SIG-M5 treated with dmso at 0.1 percent for 504 hours (cell line): ENCODE results near the gene SLC28A1.
"Not testable (repeated sequence)": the region's sequence is repeated elsewhere in the genome, so short reads cannot be mapped to it uniquely, and the experiment has no call there.

Experiments used
- DNase-seq: peaks from one replicate; lab custom pipeline; 2025; ENCODE audit not compliant: unreplicated experiment; lab: John Stamatoyannopoulos, UW

SLC28A1 gene

DNA sequence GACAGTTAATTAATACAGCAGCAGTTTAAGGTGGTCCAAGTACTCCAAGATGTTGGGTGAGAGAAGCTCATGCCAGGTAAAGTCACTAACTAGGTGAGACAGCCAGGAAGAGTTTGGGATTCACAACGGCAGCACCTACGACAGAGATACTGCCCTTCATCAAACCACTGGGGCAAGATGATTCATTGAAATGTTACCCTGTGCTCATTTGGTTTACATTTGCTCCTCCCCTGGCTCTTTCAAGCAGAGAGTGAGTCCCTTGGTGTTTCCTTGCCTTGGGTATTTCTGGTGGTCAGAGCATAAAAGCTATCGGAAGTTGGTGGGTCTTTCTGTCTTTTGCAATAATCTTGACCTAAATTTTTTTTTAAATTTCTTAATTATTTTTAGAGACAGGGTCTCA lies 77.2 kb downstream of the SLC28A1 start:
- DNase-seq: no peak

DNA sequence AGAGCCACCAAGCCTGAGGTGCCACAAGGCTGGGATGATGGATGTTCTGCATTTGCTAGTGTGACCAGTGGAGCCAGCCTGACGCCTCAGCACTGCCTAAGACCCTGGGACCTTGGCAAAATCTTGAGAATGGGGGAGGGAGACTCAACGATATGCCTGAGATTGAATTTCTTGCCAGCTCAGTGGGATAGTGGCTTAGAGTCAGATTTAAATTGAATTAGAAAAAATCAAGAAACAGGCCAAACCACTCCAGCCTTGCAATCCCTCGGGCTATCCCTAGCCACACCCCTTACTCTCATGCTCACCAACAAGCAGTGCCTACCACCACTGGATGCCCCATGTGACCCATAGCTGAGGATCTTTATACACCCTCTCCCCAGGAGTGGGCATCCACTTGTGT lies 78.5 kb downstream of the SLC28A1 start:
- DNase-seq: peak; percentile 22

DNA sequence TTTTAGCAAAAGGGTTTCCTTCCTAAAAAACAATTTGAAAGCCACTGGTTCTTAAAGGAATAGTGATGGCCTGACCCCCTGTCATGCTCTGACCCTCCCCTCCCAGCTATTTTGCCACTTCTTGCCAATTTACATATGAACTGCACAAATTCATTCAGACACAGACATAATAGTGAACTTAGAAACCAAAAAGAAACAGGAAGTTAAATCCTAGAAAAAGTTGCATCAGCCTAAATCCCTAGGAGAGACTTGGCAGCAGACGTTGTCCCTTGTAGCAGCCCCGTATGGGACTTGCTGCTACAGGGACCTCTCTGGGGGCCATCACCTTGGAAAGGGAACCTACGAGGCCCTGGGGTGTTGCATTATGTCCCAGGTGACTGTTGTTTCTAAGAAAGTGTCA lies 82.9 kb downstream of the SLC28A1 start:
- DNase-seq: peak; percentile 18

DNA sequence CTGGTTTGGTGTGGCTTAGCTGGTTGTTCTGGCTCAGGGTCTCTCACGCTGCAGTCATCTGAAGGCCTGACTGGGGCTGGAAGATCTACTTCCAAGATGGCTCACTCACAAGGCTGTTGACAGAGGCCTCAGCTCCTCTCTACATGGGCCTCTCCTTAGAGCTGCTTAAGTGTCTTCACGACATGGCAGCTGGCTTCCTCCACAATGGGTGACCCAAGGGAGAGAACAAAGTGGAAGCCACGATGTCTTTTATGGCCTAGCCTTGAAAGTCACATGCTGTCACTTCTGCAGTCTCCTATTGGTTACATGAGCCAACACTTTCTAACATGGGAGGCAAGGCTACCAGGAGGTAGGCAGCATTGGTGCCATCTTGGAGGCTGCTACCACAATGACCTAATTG lies 83.8 kb downstream of the SLC28A1 start:
- DNase-seq: no peak

DNA sequence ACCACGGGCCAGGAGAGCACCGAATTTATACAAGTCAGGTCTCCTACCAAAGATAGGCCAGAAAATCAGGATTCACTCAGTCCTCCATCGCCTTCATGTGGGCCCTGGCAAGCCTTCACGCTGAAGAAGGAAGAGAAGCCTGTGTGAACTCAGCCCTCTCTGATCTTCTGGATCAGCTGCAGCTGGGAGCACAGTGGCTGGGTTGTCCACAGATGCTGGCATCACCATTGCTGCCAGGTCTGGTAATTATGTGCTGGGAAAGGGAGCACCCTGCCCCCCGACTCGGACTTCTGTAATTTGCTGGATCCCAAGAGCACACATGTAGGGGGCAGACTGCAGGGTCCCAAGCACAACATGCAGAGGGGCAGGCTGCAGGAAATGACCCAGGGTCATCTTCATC lies 84.8 kb downstream of the SLC28A1 start:
- DNase-seq: no peak

DNA sequence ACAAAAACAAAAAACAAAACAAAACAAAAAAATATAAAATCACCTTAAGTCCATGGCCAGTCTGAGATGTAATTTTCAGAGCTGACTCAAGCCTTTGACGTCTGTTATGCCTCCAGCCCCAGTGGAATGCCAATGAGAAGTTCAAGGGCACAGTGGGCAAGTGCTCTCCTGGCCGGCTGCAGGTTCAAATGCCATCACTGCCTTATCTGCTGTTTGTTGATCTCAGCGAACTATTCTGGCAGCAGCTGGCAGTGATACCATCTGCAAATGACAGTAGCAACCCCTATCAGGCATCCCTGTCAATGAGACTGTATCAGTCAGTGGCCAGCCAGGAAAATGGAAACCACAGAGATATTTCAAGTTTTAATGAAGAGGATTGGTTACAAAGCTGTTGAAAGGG lies 86.4 kb downstream of the SLC28A1 start:
- no peak for DNase-seq

DNA sequence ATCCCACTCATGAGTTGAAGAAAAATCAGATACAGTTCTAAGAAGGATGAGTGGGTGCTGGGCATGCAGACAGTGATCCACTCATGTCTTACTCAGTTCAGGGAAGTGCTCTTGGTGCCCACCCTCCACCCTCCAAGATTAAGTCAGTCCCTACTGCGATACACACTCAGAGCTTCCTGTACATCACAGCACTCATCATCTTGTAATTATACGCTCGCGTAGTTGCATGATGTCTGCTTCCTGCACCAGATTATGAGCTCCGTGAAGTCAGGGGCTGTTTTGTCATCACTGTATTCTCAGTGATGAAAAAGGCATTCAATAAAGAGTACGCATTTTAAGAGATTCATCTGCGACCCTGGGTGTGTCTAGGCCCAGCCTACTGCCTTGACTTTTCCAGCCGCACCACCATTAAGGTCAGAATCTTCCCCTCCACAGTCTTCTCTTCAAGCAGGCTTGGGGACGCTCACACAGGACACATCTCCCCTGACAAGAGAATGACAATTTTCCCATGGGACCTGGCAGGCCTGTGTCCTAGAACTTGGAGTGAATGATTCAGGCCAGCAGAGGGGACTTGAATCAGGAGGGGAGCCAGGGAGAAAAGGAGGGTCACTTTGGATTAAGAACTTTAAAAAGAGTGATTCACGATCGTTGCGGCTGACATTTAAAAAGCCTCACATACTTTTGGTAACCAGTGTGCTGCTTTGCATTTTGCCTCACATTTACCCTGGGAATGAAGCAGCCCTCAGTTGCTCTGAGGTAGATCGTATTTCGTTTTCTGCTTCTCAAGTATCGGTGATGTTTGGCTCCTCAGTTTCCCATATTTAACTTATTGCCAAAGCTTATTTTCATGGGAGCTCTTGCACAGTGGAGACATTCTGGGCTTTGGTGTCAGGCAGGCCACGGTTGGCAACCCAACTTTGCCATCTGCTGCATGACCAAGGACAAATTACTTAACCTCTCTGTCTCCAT lies 89.3 kb downstream of the SLC28A1 start:
- no peak for DNase-seq

- DNase-seq: no peak
Measured at GRCh38 chr15:84975871-84976351, 91.4 kb downstream of the SLC28A1 start.

- DNase-seq: no peak
Measured at GRCh38 chr15:84976746-84977345, 92.4 kb downstream of the SLC28A1 start.

DNA sequence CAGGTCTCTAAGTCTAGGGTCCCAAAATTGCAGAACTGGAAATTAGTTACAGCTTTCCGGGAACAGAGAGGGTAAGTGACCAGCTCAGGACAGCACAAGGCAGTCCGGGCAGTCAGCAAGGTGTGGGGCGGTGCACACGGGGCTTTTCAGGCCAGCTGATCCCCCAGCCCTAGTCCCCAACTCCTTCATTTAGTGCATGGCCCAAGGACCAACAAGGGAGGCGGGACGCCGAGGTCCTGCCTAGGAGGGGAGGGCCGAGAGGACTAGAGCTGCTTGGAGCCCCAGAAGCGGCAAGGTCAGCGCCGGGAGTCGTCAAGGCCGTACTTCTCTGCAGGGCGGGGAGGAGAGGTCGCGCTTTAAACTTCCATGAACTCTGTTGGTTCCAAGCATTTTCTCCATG lies 95.2 kb downstream of the SLC28A1 start:
- no peak for DNase-seq

- peak; percentile 76 for DNase-seq
Measured at GRCh38 chr15:84980196-84981053, 96.0 kb downstream of the SLC28A1 start.

DNA sequence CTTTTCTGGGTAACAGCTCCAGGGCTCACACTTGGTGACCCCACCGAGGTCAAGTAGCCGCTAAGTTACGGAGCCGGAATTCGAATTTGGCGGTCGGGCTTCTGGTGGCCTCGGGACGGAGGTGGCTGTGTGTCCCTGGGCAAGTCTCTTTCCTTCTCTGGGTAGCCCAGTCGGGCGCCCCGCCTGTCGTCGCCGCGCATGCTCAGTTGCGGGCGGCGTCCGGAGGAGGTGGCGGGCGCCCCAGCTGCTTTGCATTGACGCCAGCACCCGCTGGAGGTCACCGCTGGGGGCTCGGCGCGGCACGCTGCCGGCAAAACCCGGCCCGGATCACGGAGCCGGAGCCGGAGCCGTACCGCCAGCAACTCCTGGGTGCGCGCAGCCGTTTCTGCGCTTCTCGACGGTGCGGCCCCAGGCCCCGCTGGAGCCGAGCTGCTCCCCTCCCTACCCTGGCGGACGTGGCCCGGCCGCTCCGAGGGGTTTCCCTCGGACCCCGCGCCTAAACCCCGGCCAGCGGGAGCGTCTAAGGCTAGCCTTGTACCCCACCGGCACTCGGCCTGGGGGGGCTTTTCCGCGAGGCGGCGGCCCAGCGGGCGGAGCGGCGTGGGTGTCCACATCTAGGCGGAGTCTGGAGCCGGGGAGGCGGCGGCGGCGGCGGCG lies 96.7 kb downstream of the SLC28A1 start:
- DNase-seq: peak; percentile 89

GRCh38 chr15:84981711-84982300 lies 97.3 kb downstream of the SLC28A1 start, which contains the start of gene PDE8A:
Gene PDE8A (plus strand): TSS chr15:84981856. CDS start chr15:84982163, 307 bp downstream.
- DNase-seq: no peak

GRCh38 chr15:84982301-84982920 lies 97.9 kb downstream of the SLC28A1 start:
- no peak for DNase-seq

- DNase-seq: peak; percentile 11
Measured at GRCh38 chr15:84983294-84983693, 98.8 kb downstream of the SLC28A1 start.

- no peak for DNase-seq
Measured at GRCh38 chr15:84983711-84984110, 99.2 kb downstream of the SLC28A1 start.

DNA sequence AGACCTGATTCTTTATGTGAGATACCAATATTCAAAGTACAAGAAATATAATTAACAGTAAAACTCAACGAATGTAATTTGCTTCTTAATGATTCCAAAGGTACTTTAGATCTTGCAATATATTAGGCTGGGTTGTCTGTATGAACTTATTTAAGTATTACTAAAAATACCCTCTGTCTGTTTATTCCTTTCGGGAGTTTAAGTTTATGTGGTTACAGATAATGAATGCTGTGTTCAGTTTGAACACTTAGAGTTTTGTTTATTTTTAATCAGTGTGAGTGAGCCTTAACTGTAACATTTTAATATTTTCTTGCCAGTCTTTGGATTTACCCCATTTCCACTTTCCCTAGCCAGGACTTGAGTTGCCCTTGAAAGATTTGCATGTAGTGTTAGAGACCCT lies 100.7 kb downstream of the SLC28A1 start:
- DNase-seq: no peak

DNA sequence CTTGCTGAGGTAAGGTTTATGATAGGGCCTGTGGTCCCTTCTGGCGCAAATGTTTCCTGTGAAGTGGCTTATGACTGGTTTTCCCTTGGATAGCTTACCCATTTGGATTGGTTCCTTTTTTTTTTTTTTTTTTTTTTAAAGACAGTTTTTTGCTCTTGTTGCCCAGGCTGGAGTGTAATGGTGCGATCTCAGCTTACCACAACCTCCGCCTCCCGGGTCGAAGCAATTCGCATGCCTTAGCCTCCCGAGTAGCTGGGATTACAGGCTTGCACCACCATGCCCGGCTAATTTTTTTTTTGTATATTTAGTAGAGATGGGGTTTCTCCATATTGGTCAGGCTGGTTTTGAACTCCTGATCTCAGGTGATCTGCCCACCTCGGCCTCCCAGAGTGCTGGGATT lies 102.9 kb downstream of the SLC28A1 start:
- not testable (repeated sequence) for DNase-seq

GRCh38 chr15:84987949-84988624 lies 103.6 kb downstream of the SLC28A1 start:
- DNase-seq: no peak
